Measurements from ENCODE around the gene CYP2U1.

Gene CYP2U1

DNA sequence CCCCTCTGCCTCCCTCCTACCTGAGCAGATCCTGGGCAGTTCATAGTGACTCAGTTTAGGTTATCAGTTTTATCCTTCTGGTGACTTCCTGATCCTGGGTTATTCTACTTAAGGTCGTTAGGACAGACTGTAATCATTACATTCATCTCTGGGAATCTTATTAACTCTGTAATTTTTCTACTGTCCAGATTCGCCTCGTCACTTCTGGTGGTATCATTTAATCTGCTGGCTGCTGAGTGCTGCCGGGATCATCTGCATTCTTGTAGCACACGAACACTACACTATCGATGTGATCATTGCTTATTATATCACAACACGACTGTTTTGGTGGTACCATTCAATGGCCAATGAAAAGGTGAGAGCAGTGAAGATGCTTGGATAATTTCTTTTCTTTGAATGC, 23.0 kb upstream of the CYP2U1 start:
- Histone ChIP-seq H3K36me3 (peaks cover 23% of the 10 kb centered on the region), H3K27ac (no peak overlapping the region), H3K4me3 (ENCODE audit: low read depth in 1 of 2, low read length in 1 of 2) (no peak overlapping the region), H3K9me3 (no peaks in the 10 kb centered on the region), H3K27me3 (no peaks in the 10 kb centered on the region), H3K4me1 (ENCODE audit: control insufficient read depth in 1 of 2, insufficient read depth in 1 of 2, low read depth in 1 of 2, low read length in 1 of 2) (peaks cover 0 to 4% of the 10 kb centered on the region in 2 experiments)
- TF ChIP-seq CTCF (IDR thresholded peaks at IDR 0.05): no peak

GRCh38 chr4:107913283-107913899, 18.0 kb upstream of the CYP2U1 start:
- H3K9me3 ChIP-seq: no peaks in the 10 kb centered on the region
- H3K36me3 ChIP-seq: peaks cover 23% of the 10 kb centered on the region
- H3K4me1 ChIP-seq (ENCODE audit: control insufficient read depth in 1 of 2, insufficient read depth in 1 of 2, low read depth in 1 of 2, low read length in 1 of 2): peaks cover 0 to 8% of the 10 kb centered on the region in 2 experiments

DNA sequence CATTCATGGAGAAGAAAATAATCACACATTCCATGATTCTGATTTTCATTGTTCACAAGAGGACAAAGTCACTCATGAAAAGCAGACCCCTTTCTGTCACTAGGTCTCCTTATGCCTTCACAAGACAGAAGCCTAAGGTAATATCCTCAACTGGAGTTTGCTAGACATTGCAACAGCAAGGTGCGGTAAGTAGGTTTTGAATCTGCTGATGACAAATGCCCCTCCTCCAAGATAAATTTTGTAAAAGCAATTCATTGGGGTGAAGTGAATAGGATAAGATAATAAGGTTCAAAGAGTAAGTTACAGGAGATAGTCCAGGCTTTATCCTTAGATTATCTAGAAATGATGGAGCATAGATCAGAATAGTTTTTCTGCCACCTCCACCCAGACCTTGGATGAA, 16.1 kb upstream of the CYP2U1 start:
- no peak for TF ChIP-seq CTCF (IDR thresholded peaks at IDR 0.05)
- no peaks in the 10 kb centered on the region for H3K9me3 ChIP-seq
- peaks cover 18% of the 10 kb centered on the region for H3K36me3 ChIP-seq
- no peak overlapping the region for H3K4me3 ChIP-seq (ENCODE audit: low read depth in 1 of 2, low read length in 1 of 2)
- no peak overlapping the region for H3K27ac ChIP-seq
- H3K4me1 ChIP-seq (ENCODE audit: control insufficient read depth in 1 of 2, insufficient read depth in 1 of 2, low read depth in 1 of 2, low read length in 1 of 2): peaks cover 0 to 8% of the 10 kb centered on the region in 2 experiments
- H3K27me3 ChIP-seq: no peaks in the 10 kb centered on the region

More at GRCh38 chr4:107913283-107913899, 18.0 kb upstream of the CYP2U1 start:
- H3K27ac ChIP-seq: no peak overlapping the region
- no peak overlapping the region for H3K4me3 ChIP-seq (ENCODE audit: low read depth in 1 of 2, low read length in 1 of 2)
- no peaks in the 10 kb centered on the region for H3K27me3 ChIP-seq
- TF ChIP-seq CTCF (IDR thresholded peaks at IDR 0.05): peak; percentile 80

DNA sequence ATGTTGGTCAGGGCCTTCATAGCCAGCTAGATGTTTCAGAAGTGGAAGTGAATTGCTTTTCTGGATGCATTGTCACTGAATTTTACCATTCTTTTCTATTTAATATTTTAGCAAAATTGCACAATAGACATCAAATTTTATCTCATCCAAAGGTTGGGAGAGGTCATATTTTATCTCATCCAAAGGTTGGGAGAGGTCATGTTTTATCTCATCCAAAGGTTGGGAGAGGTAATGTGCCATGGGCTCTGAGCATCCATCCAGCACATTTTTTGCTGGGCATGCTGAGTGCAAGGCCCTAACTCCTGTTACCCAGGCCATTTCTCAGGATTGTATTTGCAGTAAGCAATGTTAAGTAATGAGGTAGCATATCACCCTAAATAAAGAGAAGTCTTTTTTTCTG, 14.7 kb upstream of the CYP2U1 start:
- Histone ChIP-seq H3K4me1 (ENCODE audit: control insufficient read depth in 1 of 2, insufficient read depth in 1 of 2, low read depth in 1 of 2, low read length in 1 of 2) (peaks cover 0 to 8% of the 10 kb centered on the region in 2 experiments), H3K36me3 (peaks cover 7% of the 10 kb centered on the region), H3K9me3 (no peaks in the 10 kb centered on the region), H3K27me3 (no peaks in the 10 kb centered on the region), H3K27ac (no peak overlapping the region), H3K4me3 (ENCODE audit: low read depth in 1 of 2, low read length in 1 of 2) (no peak overlapping the region)
- no peak for TF ChIP-seq CTCF (IDR thresholded peaks at IDR 0.05)

- no peaks in the 10 kb centered on the region for H3K9me3 ChIP-seq
- TF ChIP-seq CTCF (IDR thresholded peaks at IDR 0.05): no peak
- H3K27me3 ChIP-seq: no peaks in the 10 kb centered on the region
- H3K36me3 ChIP-seq: peaks cover 7% of the 10 kb centered on the region
- peaks cover 0 to 8% of the 10 kb centered on the region in 2 experiments for H3K4me1 ChIP-seq (ENCODE audit: control insufficient read depth in 1 of 2, insufficient read depth in 1 of 2, low read depth in 1 of 2, low read length in 1 of 2)
- no peak overlapping the region for H3K27ac ChIP-seq
- H3K4me3 ChIP-seq (ENCODE audit: low read depth in 1 of 2, low read length in 1 of 2): no peak overlapping the region
Measured at GRCh38 chr4:107917500-107917899, 13.8 kb upstream of the CYP2U1 start.

Measured in neutrophil (primary cell).